Gastrocnemius medialis (tissue), 4 donors: ENCODE data around the gene CBX2.

Experiments
- POLR2A ChIP-seq, 2 donors: fragments of 450-650 bp; IDR thresholded peaks; one replicate each; pipeline ENCODE4 v1.6.1; 2017; ENCODE audit warnings: antibody characterized with exemption in 2 of 2, mild to moderate bottlenecking in 2 of 2, moderate library complexity in 2 of 2
- TF ChIP-seq, protein P1 (sequence below), 5 experiments: fragments of 450-650 bp in 3 of 5; fragments of 200-600 bp in 2 of 5; sonication (generic) in 2 of 5; IDR thresholded peaks in 4 of 5; conservative IDR thresholded peaks in 1 of 5; 1 replicate in 4 of 5; 2 replicates in 1 of 5; pipeline ENCODE4 v1.5.1; 2016 to 2019; ENCODE audit warnings: antibody characterized with exemption in 5 of 5, mild to moderate bottlenecking in 3 of 5, moderate library complexity in 3 of 5

DNA sequence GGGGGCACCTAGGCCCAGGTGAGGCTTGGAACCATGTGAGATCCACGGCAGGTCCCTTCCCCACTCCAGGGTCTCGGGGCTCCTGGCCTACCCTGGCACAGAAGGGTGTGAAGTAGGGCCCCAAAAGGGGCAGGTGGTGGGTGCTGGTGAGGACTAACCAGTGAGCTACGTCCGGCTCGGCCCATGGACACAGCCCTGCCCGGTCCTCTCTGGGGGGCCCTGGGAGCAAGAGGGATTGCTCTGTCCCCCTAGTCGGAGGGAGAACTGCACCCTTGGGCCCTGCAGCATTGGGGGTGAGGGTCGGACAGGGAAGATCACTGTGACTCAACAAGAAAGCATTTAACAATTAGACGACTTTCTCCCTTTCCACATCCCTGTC, 44.3 kb upstream of the CBX2 start:
- TF ChIP-seq, protein P1, sequence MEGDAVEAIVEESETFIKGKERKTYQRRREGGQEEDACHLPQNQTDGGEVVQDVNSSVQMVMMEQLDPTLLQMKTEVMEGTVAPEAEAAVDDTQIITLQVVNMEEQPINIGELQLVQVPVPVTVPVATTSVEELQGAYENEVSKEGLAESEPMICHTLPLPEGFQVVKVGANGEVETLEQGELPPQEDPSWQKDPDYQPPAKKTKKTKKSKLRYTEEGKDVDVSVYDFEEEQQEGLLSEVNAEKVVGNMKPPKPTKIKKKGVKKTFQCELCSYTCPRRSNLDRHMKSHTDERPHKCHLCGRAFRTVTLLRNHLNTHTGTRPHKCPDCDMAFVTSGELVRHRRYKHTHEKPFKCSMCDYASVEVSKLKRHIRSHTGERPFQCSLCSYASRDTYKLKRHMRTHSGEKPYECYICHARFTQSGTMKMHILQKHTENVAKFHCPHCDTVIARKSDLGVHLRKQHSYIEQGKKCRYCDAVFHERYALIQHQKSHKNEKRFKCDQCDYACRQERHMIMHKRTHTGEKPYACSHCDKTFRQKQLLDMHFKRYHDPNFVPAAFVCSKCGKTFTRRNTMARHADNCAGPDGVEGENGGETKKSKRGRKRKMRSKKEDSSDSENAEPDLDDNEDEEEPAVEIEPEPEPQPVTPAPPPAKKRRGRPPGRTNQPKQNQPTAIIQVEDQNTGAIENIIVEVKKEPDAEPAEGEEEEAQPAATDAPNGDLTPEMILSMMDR (IDR thresholded peaks at IDR 0.05 in 4 of 5, conservative IDR thresholded peaks at IDR 0.05 in 1 of 5) = no peak
- TF ChIP-seq POLR2A (IDR thresholded peaks at IDR 0.05) = no peak
